DOHH2 (cell line): ENCODE measurements around the gene WAS.

Source experiments
- H3F3A ChIP-seq: fragments of 200-600 bp; sonication (generic), shearing (Covaris generic); 2 replicates; pipeline ENCODE4 v1.6.0; 2016; ENCODE audit warnings: antibody characterized with exemption, mild to moderate bottlenecking; ENCODE audit not compliant: control insufficient read depth, insufficient read depth
- H3K27ac ChIP-seq: fragments of 200-600 bp; sonication (generic); 2 replicates; pipeline ENCODE4 v1.5.1; 2014; ENCODE audit warnings: low read depth, mild to moderate bottlenecking, low read length, moderate library complexity
- H3K27me3 ChIP-seq: fragments of 200-600 bp; sonication (generic); 2 replicates; pipeline ENCODE4 v1.6.1; 2014; ENCODE audit warnings: mild to moderate bottlenecking, low read length, mixed read lengths; ENCODE audit not compliant: control insufficient read depth
- H3K36me3 ChIP-seq: fragments of 200-600 bp; sonication (generic); 2 replicates; pipeline ENCODE4 v1.6.1; 2014; ENCODE audit warnings: mild to moderate bottlenecking, low read length, moderate library complexity, mixed read lengths; ENCODE audit not compliant: control insufficient read depth
- H3K4me1 ChIP-seq: fragments of 200-600 bp; sonication (generic); 2 replicates; pipeline ENCODE4 v1.6.1; 2014; ENCODE audit warnings: mild to moderate bottlenecking, low read length, mixed read lengths; ENCODE audit not compliant: control insufficient read depth
- H3K4me2 ChIP-seq: fragments of 200-600 bp; sonication (generic); 2 replicates; pipeline ENCODE4 v1.6.0; 2014; ENCODE audit warnings: mild to moderate bottlenecking, low read length, moderate library complexity
- H3K4me3 ChIP-seq: fragments of 200-600 bp; sonication (generic); 2 replicates; pipeline ENCODE4 v1.5.1; 2014; ENCODE audit warnings: mild to moderate bottlenecking, low read length, mixed read lengths
- H3K79me2 ChIP-seq: fragments of 200-600 bp; sonication (generic); 2 replicates; pipeline ENCODE4 v1.6.1; 2014; ENCODE audit warnings: mild to moderate bottlenecking, low read length, mixed read lengths; ENCODE audit not compliant: control insufficient read depth
- H3K9me2 ChIP-seq: fragments of 200-600 bp; sonication (generic); replicated peaks from 2 replicates; pipeline ENCODE4 v1.6.1; 2014; ENCODE audit warnings: mild to moderate bottlenecking, low read length, mixed read lengths; ENCODE audit not compliant: control insufficient read depth
- H3K9me3 ChIP-seq: fragments of 200-600 bp; sonication (generic); 2 replicates; pipeline ENCODE4 v1.6.1; 2014; ENCODE audit warnings: antibody characterized with exemption, low read length, mixed read lengths; ENCODE audit not compliant: control insufficient read depth, insufficient read depth
- H4K20me1 ChIP-seq: fragments of 200-600 bp; sonication (generic); 2 replicates; pipeline ENCODE4 v1.6.0; 2014; ENCODE audit warnings: low read depth, mild to moderate bottlenecking, antibody characterized with exemption, low read length, moderate library complexity; ENCODE audit not compliant: control insufficient read depth, insufficient read depth
- EZH2phosphoT487 ChIP-seq: fragments of 200-600 bp; sonication (generic); IDR thresholded peaks from 2 replicates; pipeline ENCODE4 v1.6.1; 2017; ENCODE audit warnings: borderline replicate concordance, mild to moderate bottlenecking, antibody characterized with exemption, low read length, moderate library complexity, mixed read lengths
- TF ChIP-seq, protein P1 (sequence below): fragments of 200-600 bp; sonication (generic); IDR thresholded peaks from one replicate; pipeline ENCODE4 v1.5.1; 2014; ENCODE audit warnings: antibody characterized with exemption, mild to moderate bottlenecking, low read depth, low read length; ENCODE audit not compliant: poor library complexity, severe bottlenecking

Gene WAS

GRCh38 chrX:48715072-48715471 lies 31.5 kb downstream of the WAS start:
- H3K79me2 ChIP-seq: no peaks in the 10 kb centered on the region
- H3K36me3 ChIP-seq: no peaks in the 10 kb centered on the region
- no peaks in the 10 kb centered on the region for H3K9me3 ChIP-seq
- no peaks in the 10 kb centered on the region for H3K27me3 ChIP-seq
- H4K20me1 ChIP-seq: no peaks in the 10 kb centered on the region
- H3K27ac ChIP-seq: no peak overlapping the region
- TF ChIP-seq, protein P1, sequence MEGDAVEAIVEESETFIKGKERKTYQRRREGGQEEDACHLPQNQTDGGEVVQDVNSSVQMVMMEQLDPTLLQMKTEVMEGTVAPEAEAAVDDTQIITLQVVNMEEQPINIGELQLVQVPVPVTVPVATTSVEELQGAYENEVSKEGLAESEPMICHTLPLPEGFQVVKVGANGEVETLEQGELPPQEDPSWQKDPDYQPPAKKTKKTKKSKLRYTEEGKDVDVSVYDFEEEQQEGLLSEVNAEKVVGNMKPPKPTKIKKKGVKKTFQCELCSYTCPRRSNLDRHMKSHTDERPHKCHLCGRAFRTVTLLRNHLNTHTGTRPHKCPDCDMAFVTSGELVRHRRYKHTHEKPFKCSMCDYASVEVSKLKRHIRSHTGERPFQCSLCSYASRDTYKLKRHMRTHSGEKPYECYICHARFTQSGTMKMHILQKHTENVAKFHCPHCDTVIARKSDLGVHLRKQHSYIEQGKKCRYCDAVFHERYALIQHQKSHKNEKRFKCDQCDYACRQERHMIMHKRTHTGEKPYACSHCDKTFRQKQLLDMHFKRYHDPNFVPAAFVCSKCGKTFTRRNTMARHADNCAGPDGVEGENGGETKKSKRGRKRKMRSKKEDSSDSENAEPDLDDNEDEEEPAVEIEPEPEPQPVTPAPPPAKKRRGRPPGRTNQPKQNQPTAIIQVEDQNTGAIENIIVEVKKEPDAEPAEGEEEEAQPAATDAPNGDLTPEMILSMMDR: no peak
- no peak for TF ChIP-seq EZH2phosphoT487
- no peak overlapping the region for H3K4me3 ChIP-seq
- H3K4me1 ChIP-seq: no peaks in the 10 kb centered on the region
- no peak overlapping the region for H3K4me2 ChIP-seq
- H3K9me2 ChIP-seq: no peaks in the 10 kb centered on the region
- no peaks in the 10 kb centered on the region; the same call in 1 of the 2 replicates for H3F3A ChIP-seq

GRCh38 chrX:48715876-48716502 lies 32.4 kb downstream of the WAS start:
- TF ChIP-seq, protein P1: no peak
- TF ChIP-seq EZH2phosphoT487: no peak
- H3K27me3 ChIP-seq: no peaks in the 10 kb centered on the region
- no peak overlapping the region for H3K27ac ChIP-seq
- no peaks in the 10 kb centered on the region for H4K20me1 ChIP-seq
- no peak overlapping the region for H3K4me2 ChIP-seq
- no peaks in the 10 kb centered on the region for H3F3A ChIP-seq
- H3K36me3 ChIP-seq: no peaks in the 10 kb centered on the region
- no peaks in the 10 kb centered on the region for H3K9me3 ChIP-seq
- no peaks in the 10 kb centered on the region for H3K4me1 ChIP-seq
- no peaks in the 10 kb centered on the region for H3K79me2 ChIP-seq
- H3K9me2 ChIP-seq: no peaks in the 10 kb centered on the region
- no peak overlapping the region for H3K4me3 ChIP-seq

DNA sequence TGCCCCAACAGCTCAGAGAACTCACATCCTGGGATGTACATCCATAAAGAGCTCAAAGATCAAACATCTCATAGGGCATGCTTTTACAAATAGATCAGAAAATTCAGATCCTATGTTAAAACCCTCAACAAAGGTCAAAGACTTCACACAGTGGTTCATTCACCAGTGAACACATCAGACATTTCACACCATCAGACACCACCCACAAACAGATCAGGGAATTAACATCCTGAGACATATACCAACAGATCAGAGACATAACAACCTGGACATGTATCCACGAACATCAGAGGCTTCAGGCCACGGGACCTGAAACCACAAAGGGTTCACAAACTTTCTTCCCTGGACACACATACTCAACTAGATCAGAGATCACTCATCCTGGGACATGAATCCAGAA lies 36.4 kb downstream of the WAS start:
- TF ChIP-seq, protein P1: no peak
- no peak for TF ChIP-seq EZH2phosphoT487
- Histone ChIP-seq H3F3A (no peaks in the 10 kb centered on the region), H3K9me2 (no peaks in the 10 kb centered on the region), H4K20me1 (no peaks in the 10 kb centered on the region), H3K4me2 (no peak overlapping the region), H3K36me3 (no peaks in the 10 kb centered on the region), H3K9me3 (no peaks in the 10 kb centered on the region), H3K4me3 (no peak overlapping the region), H3K79me2 (no peaks in the 10 kb centered on the region), H3K27me3 (no peaks in the 10 kb centered on the region), H3K4me1 (no peaks in the 10 kb centered on the region), H3K27ac (no peak overlapping the region)
